ENCODE data around the gene ACAP2. TPM values are rescaled to one million over a fixed set of nuclear protein-coding genes. Genes with fewer than 3 reads are reported as not detected.

Gene ACAP2
- total RNA-seq, 1 experiment from 2014 or later, result 42.0 TPM

- no peak for TF ChIP-seq AFF4 (CRISPR knock-in tag; IDR thresholded peaks at IDR 0.05; ENCODE audit: borderline replicate concordance)
- TF ChIP-seq TP53 (CRISPR knock-in tag; IDR thresholded peaks at IDR 0.05), result no peak
- no peak for TF ChIP-seq JAZF1 (CRISPR knock-in tag; IDR thresholded peaks at IDR 0.05)
- no peak for TF ChIP-seq NFYB (CRISPR knock-in tag; conservative IDR thresholded peaks at IDR 0.05; ENCODE audit: low read depth)
- TF ChIP-seq ZNF263 (CRISPR knock-in tag; IDR thresholded peaks at IDR 0.05; ENCODE audit: low read depth), result no peak
- H3K27me3 Mint-ChIP-seq (ENCODE audit: low read depth), result no peaks in the 10 kb centered on the region
- peaks cover 20% of the 10 kb centered on the region for H3K4me1 Mint-ChIP-seq
- ATAC-seq, result no peak
- no peak overlapping the region for H3K4me3 Mint-ChIP-seq
- 0 out of 2 replicates have a peak overlapping the region, but pooled peaks have one; percentile 47 for H3K27ac Mint-ChIP-seq
- DNase-seq (ENCODE audit: low spot score), result no peak
- peaks cover 3% of the 10 kb centered on the region; the same call in 1 of the 2 replicates for H3K9me3 Mint-ChIP-seq
- CTCF ChIA-PET, result no interaction called here
- POLR2A ChIA-PET, result no interaction called here
- H3K36me3 Mint-ChIP-seq, result no peaks in the 10 kb centered on the region
These were observed 8.7 kb upstream of the ACAP2 start for GRCh38 chr3:195451373-195452015.

GRCh38 chr3:195450731-195451229 lies 8.0 kb upstream of the ACAP2 start:
- no peaks in the 10 kb centered on the region for H3K36me3 Mint-ChIP-seq
- ATAC-seq (no peak), DNase-seq (ENCODE audit: low spot score) (no peak)
- H3K4me3 Mint-ChIP-seq, result no peak overlapping the region
- ChIA-PET POLR2A (no interaction called here), CTCF (interaction anchor here (0.6 kb wide), 1 partner anchor 180 kb away, joined by 4 read pairs; the partner anchor contains the start of gene XXYLT1)
- H3K27ac Mint-ChIP-seq, result peak overlapping the region; percentile 47; the same call in 1 of the 2 replicates
- peaks cover 27% of the 10 kb centered on the region for H3K4me1 Mint-ChIP-seq
- H3K27me3 Mint-ChIP-seq (ENCODE audit: low read depth), result no peaks in the 10 kb centered on the region
- H3K9me3 Mint-ChIP-seq, result peaks cover 3% of the 10 kb centered on the region; the same call in 1 of the 2 replicates
- TF ChIP-seq SOX15 (CRISPR knock-in tag; IDR thresholded peaks at IDR 0.05), result no peak
- no peak for TF ChIP-seq PRDM15 (CRISPR knock-in tag; IDR thresholded peaks at IDR 0.05)
- TF ChIP-seq ZBTB21 (CRISPR knock-in tag; IDR thresholded peaks at IDR 0.05; ENCODE audit: borderline replicate concordance), result no peak
- no peak for TF ChIP-seq ZNF232 (CRISPR knock-in tag; IDR thresholded peaks at IDR 0.05)
- TF ChIP-seq NFYB (CRISPR knock-in tag; conservative IDR thresholded peaks at IDR 0.05; ENCODE audit: low read depth), result no peak
- TF ChIP-seq FOXP4 (CRISPR knock-in tag; IDR thresholded peaks at IDR 0.05), result no peak
- no peak for TF ChIP-seq ZNF121 (CRISPR knock-in tag; IDR thresholded peaks at IDR 0.05)
- TF ChIP-seq NR3C1 (CRISPR knock-in tag; conservative IDR thresholded peaks at IDR 0.05; ENCODE audit: low read depth), result no peak
- TF ChIP-seq CTCF (IDR thresholded peaks at IDR 0.05), result no peak
- no peak for TF ChIP-seq ATF6 (CRISPR knock-in tag; IDR thresholded peaks at IDR 0.05)
- no peak for TF ChIP-seq TEAD1 (CRISPR knock-in tag; IDR thresholded peaks at IDR 0.05)
- TF ChIP-seq AFF4 (CRISPR knock-in tag; IDR thresholded peaks at IDR 0.05; ENCODE audit: borderline replicate concordance), result no peak
